DOHH2 (cell line): ENCODE measurements around the gene FANCI.

Experiments used
- EZH2phosphoT487 ChIP-seq: fragments of 200-600 bp; sonication (generic); IDR thresholded peaks from 2 replicates; pipeline ENCODE4 v1.6.1; 2017; ENCODE audit warnings: borderline replicate concordance, mild to moderate bottlenecking, antibody characterized with exemption, low read length, moderate library complexity, mixed read lengths
- TF ChIP-seq, protein P1 (sequence below): fragments of 200-600 bp; sonication (generic); IDR thresholded peaks from one replicate; pipeline ENCODE4 v1.5.1; 2014; ENCODE audit warnings: antibody characterized with exemption, mild to moderate bottlenecking, low read depth, low read length; ENCODE audit not compliant: poor library complexity, severe bottlenecking

GRCh38 chr15:89340573-89340972 lies 96.8 kb downstream of the FANCI start:
- TF ChIP-seq, protein P1, sequence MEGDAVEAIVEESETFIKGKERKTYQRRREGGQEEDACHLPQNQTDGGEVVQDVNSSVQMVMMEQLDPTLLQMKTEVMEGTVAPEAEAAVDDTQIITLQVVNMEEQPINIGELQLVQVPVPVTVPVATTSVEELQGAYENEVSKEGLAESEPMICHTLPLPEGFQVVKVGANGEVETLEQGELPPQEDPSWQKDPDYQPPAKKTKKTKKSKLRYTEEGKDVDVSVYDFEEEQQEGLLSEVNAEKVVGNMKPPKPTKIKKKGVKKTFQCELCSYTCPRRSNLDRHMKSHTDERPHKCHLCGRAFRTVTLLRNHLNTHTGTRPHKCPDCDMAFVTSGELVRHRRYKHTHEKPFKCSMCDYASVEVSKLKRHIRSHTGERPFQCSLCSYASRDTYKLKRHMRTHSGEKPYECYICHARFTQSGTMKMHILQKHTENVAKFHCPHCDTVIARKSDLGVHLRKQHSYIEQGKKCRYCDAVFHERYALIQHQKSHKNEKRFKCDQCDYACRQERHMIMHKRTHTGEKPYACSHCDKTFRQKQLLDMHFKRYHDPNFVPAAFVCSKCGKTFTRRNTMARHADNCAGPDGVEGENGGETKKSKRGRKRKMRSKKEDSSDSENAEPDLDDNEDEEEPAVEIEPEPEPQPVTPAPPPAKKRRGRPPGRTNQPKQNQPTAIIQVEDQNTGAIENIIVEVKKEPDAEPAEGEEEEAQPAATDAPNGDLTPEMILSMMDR = no peak
- no peak for TF ChIP-seq EZH2phosphoT487
